HG03439 (cell line): ENCODE results near the gene FXN.
"Not testable (repeated sequence)": the region's sequence is repeated elsewhere in the genome, so short reads cannot be mapped to it uniquely, and the experiment has no call there.

Experiments used
- ATAC-seq: cut with Tn5 transposase; IDR thresholded peaks from one replicate; pipeline ENCODE4 v1.9.1; 2021; ENCODE audit warnings: mild to moderate bottlenecking, moderate library complexity; ENCODE audit not compliant: unreplicated experiment

FXN gene

GRCh38 chr9:69023650-69024049 is 11.9 kb upstream of the FXN start:
- no peak for ATAC-seq

GRCh38 chr9:69027355-69028097 is 8.0 kb upstream of the FXN start:
- ATAC-seq: peak; percentile 68

- ATAC-seq: no peak
These were observed 6.8 kb upstream of the FXN start for GRCh38 chr9:69028754-69029153.

DNA sequence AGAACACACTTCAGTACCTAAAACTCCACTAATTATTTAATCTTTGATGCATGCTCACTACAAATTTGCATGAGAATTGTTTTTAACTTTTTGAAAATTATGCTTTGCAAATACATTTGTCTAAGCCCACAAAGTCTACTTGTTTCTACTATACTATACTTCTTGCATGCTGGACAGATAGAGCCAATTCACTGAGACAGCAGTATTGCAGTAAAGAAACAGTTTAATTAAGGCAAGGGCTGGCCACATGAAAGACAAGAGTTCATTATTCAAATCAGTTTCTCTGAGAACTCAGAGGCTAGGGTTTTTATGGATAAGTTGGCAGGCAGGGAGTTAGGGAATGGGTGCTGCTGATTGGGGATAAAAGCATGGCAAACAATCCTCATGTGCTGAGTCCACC is 6.0 kb upstream of the FXN start:
- ATAC-seq: no peak

- no peak for ATAC-seq
These were observed 4.5 kb upstream of the FXN start for GRCh38 chr9:69030851-69031645.

DNA sequence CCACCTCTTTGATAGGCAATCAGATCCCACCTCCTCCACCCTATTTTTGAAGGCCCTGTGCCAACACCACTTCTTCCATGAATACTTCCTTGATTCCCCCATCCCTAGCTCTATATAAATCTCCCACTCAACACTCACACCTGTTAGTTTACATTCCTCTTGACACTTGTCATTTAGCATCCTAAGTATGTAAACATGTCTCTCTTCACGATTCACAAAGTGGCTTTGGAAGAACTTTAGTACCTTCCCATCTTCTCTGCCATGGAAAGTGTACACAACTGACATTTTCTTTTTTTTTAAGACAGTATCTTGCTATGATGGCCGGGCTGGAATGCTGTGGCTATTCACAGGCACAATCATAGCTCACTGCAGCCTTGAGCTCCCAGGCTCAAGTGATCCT is 1.5 kb upstream of the FXN start:
- ATAC-seq: no peak

GRCh38 chr9:69036309-69036708 is 757 bp downstream of the FXN start:
- ATAC-seq: no peak

DNA sequence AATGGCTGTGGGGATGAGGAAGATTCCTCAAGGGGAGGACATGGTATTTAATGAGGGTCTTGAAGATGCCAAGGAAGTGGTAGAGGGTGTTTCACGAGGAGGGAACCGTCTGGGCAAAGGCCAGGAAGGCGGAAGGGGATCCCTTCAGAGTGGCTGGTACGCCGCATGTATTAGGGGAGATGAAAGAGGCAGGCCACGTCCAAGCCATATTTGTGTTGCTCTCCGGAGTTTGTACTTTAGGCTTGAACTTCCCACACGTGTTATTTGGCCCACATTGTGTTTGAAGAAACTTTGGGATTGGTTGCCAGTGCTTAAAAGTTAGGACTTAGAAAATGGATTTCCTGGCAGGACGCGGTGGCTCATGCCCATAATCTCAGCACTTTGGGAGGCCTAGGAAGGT is 1.2 kb downstream of the FXN start:
- ATAC-seq: no peak

DNA sequence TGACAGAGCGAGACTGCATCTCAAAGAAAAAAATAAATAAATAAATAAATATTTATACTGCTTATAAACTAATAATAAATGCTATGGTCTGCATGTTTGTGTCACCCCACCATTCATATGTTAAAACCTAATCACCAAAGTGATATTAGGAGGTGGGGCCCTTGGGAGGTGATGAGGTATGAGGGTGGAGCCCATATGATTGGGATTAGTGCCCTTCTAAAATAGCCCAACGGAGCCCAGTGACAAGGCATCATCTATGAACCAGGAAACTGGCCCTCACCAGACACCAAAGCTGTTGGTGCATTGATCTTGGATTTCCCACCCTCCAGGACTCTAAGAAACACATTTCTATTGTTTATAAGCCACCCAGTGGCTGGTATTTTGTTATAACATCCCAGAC is 5.1 kb downstream of the FXN start:
- ATAC-seq: no peak

DNA sequence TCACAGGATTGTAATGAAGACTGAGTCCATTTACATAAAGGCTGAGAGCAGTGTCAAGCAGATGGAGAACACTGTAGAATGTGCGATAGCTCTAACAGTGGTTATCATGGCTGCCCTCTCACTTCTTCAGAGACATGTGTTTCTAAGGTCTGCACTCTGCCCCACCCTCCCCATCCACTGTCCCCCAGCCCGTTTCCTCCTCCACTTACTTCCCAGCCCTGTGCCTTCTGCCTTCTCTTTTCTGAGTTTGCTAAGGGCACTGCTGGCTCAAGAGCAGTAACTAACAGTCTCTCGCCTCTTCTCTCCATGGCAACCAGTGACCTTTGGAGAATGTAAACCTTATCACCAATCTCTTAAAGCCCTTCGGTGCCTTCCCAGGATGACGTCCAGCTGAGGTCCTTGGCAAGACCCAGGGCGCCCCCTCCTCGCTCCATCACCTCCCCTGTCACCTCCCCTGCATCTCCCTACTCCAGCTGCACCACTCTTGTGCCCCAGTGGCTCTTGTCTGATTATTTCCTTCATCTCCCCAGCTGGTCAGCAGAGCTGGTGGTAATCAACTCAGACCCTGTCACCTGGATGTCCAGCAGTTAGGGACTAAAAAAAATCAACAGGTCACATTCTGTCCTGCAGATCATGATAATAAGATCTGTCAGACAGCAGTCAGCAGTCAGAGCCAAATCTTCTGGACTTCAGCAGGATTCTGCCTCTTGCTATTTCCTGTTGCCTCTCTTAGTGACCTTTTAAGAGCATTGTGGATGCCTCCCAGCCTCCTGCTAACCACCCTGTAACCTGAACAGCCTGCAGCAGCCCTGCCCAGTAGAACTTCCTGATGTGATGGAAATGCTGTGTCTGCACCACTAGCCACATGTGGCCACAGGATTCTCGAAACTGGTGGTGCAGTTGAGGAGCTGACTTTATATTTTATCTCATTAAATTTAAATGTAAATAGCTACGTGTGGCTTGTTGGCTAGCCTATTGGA is 9.0 kb downstream of the FXN start:
- no peak for ATAC-seq

DNA sequence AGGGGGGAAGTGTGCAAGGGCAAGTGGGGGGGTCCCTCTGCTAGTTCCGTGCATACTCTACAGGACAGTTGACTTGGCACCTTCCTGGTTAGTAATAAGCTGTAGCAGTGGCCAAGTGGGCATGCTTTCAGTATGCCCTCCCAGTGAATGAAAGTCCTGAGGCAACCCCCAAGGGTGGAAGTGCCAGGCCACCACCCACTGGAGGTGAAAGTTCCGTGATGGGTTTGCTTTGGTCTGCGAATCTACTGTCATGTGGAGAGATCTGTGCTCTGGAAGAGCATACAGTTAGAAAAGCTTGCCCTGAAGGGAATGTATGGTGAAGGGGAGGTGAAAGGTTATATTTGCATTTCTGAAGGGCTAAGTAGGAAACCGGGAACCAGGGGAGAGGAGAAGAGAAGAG is 10.3 kb downstream of the FXN start:
- no peak for ATAC-seq

DNA sequence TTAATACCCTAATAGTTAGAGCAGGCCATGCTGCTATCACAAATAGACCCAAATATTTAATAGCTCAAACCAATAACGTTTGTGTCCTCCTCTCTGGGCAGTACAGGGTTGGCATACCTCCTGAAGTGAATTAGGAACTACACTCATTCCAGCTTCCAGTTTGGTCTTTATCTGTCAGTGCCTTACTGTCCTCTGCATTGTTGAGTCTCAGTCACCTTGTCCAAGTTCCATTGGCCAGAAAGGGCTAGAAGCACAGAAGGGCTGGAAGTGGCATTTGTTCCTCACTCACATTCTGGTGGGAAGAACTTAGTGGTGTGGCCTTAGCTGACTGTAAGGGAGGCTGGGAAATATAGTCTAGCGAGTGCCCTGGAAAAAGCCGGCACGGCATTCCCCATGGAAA is 11.2 kb downstream of the FXN start:
- no peak for ATAC-seq

GRCh38 chr9:69047371-69047770 is 11.8 kb downstream of the FXN start:
- ATAC-seq: no peak

- no peak for ATAC-seq
These were observed 13.5 kb downstream of the FXN start for GRCh38 chr9:69049094-69049493.

DNA sequence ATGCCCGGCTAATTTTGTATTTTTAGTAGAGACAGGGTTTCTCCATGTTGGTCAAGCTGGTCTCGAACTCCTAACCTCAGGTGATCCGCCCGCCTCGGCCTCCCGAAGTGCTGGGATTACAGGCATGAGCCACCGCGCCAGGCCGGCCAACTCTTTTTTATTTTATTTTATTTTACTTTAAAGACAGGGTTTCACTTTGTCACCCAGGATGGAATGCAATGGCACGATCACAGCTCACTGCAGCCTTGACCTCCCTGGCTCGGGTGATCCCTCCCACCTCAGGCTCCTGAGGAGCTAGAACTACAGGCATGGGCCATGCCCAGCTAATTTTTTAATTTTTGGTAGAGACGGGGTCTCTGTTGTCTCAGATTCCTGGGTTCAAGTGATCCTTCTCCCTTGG is 15.4 kb downstream of the FXN start:
- ATAC-seq: not testable (repeated sequence)

- no peak for ATAC-seq
These were observed 19.4 kb downstream of the FXN start for GRCh38 chr9:69054989-69055388.

- ATAC-seq: no peak
These were observed 20.8 kb downstream of the FXN start for GRCh38 chr9:69056191-69056815.

GRCh38 chr9:69058101-69058500 is 22.5 kb downstream of the FXN start:
- ATAC-seq: no peak

- ATAC-seq: no peak
These were observed 25.2 kb downstream of the FXN start for GRCh38 chr9:69060766-69061165.

- ATAC-seq: no peak
These were observed 26.6 kb downstream of the FXN start for GRCh38 chr9:69062195-69062594.

- ATAC-seq: no peak
These were observed 28.3 kb downstream of the FXN start for GRCh38 chr9:69063839-69064238.
